Stimulated activated CD8-positive, alpha-beta memory T cell treated with anti-CD3 and anti-CD28 coated beads, Interleukin-7, amount 100 ng/mL, for 24 hours (primary cell): ENCODE data around the gene RANBP9.

Source experiments
- DNase-seq: peaks from one replicate; pipeline ENCODE4 v3.0.0-alpha.2; 2020; ENCODE audit warnings: low read depth

Gene RANBP9

DNA sequence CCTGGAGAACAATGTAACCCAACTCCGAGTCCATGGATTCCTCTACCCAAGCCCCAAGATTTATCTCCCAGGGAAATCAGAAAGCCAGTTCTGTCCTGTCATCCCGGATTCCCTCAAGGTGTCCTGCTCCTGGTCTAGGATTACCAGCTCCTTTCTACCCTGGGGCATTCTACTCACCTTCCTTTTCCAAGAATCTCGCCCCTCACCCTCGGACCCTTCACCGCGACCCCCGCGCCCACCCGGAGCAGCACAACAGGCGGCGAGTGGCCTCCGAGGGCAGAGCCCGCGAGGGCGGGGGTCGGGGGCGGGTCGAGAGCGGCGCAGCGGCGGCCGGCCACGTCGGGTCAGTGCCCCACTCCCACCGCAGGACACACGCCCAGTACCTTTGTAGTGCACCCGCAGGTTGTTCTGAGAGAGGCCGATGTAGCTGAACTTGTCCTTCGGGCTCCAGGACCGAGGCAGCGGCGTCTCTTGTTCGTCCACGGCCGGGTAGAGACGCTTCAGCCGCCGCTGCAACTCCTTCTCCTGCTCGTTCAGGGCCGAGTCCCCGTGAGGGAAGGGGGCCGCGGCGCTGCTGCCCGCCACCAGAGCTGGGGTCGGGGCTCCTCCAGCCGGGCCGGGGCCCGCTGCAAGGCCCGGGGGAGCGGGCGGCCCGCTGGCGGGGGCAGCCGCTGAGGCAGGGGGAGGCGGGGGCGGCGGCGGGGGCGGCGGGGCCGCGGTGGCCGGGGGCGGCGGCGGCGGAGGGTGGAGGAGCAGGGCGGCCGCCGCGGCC lies 897 bp downstream of the RANBP9 start:
- DNase-seq, result no peak

DNA sequence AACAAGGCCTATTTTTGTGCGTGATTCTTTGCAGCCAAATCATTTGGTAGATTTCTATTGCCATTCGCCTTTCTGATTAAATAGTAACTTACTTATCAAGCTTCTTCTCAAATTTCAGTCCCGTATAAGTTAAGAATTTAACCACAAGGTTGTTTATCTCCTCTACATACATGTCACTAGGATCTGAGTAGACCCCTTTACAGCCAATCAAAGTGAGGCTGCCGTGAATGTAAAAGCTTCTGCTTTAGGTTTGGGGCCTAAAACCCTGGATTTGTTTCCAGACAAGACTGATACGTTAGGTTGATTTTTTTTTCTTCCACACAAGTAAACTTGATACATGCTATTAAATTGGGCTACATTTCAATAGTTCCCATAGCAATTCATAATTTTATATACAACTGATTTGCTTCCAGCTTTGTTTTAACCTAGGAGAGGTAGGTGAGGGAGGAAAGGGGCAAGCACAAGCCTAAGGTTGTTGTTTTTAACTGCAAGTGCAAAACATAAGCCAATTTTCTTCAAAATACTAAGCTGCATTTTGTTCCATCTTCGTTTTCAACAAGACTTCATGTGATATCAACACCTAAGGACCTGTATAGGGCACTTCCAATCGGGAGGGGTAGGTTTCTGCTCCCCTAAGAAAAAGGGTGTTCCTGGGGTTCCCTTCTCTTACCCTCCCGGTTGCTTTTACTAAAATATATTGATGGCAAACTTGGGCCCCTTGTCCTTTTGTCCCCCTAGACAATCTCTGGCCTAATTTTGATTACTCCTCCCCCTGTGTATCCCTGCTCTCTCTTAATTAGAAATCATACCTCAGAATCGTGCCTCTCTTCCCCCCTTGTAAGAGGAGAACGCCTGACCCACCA lies 1.7 kb downstream of the RANBP9 start:
- no peak for DNase-seq

DNA sequence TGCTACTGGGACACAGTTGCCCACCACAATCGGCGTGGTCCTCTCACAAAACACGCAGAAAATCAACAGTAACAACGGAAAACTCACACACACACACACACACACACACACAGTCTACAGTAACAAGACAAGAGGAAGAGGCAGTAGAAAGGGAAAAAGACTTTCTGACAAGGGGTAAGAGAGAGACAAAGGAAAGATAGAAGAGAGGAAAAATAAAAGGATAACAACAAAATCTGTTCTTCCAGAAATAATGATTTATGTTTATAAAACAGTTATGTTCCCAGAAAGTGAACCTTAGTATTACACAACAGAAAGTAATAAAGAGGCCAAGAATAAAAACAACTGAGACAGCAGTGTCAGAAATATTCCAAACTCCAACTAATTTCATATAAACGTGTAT lies 2.9 kb downstream of the RANBP9 start:
- no peak for DNase-seq

DNA sequence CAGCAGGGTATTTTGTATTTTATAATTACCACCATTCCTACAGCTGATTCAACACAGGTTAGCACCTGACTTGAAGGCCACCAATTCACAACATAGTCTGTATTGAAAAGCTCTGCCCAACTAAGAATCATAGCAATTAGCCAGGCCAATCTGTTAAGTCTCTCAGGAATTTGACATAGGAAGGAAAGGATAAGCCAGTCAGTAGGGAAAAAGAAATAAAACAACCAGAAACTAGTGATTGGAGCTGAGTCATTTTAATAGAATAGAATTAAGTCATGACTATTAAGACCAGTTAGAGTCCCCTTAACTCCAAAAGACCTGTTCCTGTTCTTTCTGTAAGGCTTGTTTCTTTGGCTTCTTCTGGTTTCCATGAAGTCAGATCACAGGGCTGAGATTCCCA lies 8.1 kb downstream of the RANBP9 start:
- DNase-seq, result no peak

DNA sequence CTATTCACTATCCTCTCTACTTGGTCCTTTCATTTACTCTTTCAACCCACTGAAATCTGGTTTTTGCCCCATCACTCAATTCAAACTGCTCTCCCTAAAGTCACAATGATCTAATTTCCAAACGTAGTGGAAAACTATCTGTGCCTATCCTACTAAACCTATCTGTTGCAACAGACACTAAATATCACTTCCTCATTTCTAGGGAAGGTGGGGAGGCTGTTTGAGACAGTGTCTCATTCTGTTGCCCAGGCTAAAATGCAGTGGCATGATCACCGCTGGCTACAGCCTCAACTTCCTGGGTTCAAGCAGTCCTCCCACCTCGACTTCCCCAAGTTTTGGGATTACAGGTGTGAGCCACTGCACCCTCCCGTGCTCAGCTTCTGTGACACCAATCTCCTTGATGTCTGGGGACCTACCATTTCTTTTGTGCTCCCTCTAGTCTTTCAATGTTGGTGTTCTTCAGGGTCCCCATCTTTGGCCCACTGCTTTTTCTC lies 8.8 kb downstream of the RANBP9 start:
- no peak for DNase-seq

DNA sequence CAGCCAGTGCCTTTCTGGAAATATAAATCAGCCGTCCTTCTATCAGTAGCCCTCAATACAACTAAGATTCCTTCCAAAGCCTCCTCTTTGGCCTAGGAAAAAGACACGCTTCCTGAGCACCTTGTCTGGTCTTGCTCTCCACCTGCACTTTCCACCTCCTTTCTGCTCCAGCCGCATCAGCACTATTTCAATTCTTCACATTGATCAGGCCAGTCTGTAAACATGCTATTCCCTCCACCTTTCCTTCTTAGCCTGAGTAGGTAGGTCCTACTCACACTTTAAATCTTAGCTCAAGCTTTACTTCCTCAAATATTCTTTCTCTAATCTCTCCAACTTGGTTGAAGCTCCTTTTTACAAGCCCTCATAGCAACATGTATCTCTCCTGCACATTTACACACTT lies 11.4 kb downstream of the RANBP9 start:
- DNase-seq, result no peak

DNA sequence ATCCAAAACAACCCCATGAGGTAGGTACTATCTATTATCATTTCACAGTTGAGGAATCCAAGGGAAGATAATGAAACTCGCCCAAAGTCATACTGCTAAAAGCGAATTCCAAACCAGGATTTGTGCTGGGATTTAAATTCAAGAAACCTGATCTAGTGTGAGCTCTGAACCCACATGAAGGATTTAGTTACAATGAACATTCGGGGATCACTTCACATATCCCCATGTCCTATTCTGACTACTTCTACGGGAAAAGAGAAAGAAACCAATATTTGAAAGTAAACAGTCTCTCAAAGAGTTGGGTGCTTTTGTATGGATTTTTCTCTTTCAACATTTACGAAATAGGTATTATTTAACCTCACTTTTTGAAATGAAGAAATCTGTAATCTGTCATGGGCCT lies 12.9 kb downstream of the RANBP9 start:
- no peak for DNase-seq

DNA sequence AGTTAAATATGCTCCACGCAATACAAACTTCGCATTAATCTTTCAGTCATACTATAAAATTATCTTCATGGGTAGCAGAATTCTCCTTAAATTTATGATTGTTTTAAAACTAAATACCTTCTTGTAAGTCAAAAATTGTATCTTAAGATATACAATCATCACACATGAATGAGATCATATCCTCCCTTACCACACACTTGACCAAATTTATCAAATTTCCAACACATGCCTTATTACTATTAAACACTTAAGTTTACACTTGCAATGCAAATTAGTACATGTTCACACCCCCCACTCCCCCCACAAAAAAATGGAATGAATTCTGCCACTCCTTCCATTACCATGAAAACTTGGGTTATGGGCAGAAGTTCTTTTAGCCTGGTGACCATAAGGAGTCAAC lies 13.8 kb downstream of the RANBP9 start:
- no peak for DNase-seq

DNA sequence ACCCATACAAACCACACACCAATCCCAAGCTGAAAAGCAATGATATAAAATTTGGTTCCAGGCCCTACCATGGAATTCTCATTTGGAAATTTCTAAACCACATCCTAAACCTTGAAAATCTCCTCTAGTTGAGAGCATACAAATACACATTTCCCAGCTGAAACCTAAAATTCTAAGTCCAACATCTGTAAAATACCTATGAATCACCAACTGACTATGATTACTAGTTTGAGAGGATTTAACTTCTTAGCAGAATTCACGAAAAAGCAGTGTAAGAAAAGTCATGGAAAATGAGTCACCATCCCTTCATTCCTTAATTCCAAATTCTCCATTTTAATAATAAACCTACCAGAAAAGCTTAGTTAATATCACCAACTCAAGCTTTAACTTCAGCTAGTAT lies 15.4 kb downstream of the RANBP9 start:
- DNase-seq, result no peak

DNA sequence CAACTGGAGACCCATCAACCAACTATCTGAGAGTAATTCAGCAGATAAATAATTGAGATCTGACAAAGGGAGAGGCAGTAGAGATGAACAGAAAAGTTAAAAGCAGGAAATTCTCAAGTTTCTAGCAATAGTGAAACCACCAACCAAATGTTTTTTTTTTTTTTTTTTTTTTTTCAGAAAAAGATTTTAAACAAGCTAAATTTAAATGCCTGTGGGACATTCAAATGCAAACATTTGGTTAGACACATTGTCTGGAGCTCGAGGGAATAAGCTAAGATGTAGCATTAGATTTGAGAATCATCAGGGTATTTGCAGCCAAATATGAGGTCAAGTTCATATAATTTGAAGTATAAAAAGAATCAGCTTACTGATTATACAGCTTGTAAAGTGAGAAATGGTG lies 16.4 kb downstream of the RANBP9 start:
- DNase-seq, result no peak

DNA sequence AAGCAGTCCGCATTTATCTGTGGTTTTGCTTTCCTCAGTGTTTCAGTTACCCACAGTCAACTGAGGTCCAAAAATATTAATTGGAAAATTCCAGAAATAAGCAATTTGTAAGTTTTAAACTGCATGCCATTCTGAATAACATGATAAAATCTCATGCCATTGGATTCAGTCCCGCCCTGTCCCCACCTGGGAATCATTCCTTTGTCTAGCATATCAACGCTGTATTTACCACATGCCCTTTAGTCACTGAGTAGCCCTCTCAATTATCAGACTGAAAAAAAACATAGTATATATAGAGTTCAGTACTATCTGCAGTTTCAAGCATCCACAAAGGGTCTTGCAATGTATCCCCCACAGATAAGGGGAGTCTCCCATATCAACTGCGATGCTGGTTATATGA lies 17.1 kb downstream of the RANBP9 start:
- DNase-seq, result no peak

DNA sequence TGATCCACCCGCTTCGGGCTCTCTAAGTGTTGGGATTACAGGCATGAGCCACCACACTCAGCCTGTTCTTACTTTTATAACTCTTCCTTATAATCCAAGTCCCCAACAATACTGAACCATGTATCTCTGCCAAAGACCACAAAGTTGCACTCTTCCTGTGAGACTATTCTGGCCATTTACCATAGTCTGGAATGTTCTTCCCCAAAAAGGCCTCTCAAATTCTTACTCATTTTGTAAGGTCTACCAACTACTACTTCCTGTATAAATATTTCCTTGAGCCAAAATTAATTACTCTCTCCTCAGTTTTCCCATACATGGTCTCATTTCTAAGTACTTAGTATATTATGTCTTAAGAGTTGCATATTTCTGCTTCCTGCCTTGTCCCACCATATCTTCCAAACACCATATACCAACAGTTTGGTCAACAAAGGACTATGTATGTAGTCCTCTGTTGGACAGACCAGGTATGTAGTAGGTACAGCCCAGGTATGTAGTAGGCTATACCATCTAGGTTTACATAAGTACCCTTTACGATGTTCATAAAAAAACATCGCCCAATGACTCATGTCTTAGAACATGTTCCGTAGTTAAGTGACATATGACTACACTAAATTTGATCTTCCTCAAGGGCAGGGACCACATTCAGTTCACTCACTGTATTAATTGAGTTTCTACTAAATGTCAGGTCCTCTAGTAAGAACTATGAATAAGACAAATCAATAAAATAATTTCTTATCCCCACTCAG lies 22.0 kb downstream of the RANBP9 start:
- no peak for DNase-seq

DNA sequence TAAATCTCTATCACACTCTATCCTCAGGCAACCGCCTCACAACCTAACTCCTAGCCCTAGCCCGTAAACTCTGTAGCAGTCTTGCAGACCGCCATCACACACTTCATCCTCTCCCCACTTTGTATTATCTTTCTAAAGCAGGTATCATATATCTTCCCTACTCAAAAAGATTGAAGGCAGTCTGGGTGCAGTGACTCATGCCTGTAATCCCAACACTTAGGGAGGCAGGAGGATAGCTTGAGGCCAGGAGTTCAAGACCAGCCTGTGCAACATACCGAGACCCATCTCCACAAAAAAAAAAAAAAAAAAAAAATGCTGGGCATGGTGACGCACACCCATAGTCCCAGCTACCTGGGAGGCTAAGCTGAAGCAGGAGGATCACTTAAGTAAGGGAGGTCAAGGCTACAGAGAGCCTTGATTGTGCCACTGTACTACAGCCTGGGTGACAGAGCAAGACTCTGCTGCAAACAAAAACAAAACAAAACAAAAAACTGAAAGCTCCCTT lies 22.9 kb downstream of the RANBP9 start:
- no peak for DNase-seq

DNA sequence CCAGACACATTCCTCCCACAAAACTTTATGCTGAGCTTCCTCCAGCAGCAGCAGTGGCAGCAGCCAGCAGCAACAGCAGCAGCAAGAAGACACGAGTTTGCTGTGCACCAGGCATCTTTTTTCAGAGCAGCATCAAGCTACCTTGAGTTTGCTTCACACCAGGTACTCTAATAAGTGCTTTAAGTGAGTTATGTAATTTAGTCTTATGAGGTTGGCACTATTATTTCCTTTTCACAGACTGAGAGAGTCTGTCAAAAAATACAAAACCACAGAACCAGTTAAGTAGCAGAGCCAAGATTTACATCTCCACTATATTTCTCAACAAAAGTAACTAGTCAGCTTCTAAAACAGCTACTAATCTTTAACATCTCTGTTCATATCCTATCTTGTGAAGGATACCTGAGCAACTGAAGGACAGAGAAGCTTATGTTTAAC lies 23.7 kb downstream of the RANBP9 start:
- DNase-seq, result no peak

DNA sequence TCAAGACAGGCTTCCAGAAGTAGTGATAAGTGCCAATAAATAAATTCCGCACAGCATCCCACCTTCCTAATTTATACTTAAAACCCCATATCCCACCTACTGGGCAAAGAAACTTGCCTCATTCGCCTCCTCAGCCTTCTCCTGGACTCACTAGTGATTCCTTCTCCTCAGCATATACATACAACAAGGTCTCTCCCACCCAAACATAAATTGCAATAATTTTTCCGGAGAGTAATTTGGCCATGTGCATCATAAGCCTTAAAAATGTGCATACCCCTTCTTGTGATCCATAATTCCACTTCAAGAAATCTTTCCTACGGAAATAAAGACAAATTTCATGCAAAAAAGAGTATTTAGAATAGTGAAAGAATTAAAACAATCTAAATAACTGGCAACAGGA lies 26.8 kb downstream of the RANBP9 start:
- DNase-seq, result no peak

DNA sequence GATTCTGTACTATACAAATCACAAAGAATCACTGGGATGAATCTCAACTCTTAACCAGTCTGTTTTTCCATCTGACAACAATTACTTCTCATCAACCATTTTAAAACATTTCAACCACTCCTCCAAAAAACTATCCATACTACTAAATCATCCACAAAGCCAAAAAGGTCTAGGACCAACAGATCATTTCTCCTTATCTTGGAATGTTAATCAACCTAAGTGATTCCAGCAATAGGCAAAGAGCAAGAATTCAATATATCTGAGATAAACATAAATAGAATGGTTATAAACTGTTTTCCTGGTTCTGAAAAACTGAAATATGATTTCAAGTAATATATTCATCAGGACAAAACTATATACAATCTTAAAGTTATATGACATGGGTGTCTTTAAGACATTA lies 28.6 kb downstream of the RANBP9 start:
- DNase-seq, result no peak

DNA sequence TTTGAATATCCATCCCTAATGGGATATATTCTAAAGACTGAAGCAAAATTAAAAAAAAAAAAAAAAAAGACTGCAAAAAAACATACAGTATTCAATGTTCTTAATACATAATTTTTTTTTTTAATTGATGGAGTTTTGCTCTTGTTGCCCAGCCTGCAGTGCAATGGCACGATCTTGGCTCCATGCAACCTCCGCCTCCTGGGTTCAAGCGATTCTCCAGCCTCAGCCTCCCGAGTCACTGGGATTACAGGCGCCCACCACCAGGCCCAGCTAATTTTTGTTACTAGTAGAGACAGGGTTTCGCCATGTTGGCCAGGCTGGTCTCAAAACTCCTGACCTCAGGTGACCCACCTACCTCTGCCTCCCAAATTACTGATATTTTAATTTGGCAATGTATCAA lies 29.3 kb downstream of the RANBP9 start:
- no peak for DNase-seq

DNA sequence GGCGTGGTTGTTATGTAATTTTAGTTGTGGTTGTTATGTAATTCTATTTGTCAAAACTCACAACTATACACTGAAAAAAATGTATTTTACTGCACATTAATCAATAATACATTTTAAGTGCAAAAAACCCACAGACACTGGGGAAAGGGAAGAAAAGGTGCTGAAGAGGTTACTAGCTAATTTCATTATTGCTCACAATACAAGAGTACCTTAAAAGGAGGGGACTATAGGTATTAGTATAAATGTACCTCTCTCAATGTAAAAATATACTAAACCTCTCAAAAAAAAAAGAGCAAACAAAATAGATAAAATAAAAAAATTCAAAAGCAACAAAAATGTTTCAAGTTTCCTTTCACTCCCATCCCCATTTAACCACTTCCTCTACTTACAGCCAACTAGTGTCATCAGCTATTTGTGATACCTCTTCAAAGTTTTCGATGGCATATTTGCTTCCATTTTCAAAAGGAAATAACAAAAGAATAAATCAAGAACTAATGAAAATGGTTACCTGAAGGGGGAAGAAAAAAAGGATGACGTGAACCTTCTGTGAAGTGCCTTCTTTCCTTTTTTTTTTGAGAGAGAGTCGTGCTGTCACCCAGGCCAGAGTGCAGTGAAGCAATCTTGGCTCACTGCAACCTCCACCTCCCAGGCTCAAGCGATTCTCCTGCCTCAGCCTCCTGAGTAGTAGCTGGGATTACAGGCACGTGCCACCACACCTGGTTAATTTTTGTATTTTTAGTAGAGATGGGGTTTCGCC lies 30.2 kb downstream of the RANBP9 start:
- no peak for DNase-seq

DNA sequence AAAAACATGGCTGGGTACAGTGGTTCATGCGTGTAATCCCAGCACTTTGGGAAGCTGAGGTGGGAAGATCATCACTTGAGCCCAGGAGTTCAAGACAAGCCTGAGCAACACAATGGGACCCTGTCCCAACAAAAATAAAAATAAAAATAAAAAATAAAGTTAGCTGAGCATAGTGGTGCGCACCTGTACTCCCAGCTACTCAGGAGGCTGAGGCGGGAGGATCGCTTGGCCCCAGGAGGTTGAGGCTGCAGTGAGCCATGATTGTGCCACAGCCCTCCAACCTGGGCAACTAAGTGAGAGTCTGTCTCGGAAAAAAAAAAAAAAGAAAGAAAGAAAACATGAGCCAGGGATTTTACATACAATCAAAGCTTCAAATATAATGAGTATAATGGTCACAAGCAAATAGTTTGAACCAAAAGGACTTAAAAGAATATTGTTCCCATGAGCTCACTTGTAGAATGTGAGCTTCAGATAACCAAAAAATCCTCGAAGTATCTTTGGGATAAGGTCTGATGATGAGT lies 31.1 kb downstream of the RANBP9 start:
- no peak for DNase-seq

DNA sequence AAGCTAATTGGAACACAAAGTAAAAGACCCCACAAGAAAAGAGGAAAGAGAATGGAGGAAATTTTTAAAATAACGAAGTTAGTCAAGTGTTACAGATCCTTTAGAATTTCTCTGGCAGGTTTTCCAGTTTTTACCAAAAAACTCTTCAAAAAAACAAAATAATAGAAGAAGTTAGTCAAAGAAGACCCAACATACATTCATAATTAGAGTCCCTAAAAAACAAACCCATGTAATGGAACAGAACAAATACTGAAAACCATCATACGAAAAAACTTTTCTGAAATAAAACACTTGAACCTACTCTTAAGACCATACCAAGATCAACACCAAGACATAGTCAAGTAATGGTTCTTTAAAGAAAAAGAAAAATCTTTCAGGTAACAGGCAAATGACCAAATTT lies 31.6 kb downstream of the RANBP9 start:
- no peak for DNase-seq

DNA sequence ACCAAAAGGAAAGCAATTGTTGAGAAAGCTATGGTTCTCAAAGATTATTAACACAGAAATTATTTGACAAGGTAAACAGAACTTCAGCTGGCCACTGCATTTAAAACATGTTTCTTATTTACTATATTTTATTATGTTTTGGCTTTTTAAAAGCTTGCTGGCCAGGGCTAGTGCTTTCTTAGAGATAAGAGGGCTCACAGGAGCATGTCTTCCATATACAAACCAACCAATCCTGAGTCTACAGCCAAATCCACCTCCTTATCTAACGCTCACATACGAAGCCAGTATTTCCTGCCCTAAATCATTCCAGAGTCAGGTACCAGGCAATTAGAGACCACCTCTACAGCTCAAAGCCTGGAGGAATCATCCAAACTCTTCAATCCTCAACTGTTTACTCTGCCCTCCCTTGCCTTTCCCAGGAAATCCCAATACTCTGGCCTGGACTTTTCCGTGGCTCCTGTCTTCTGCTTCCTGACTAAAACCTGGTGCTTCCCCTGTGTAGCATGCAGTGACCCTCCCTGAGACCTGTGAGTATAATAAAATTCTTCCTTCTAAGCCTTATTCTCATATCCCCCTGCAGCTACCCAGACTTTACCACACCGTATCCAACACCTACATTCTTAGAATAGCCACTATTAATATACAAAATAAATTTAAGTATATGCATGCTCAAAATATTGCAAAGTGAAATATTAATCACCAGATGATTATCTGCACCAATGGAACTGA lies 33.2 kb downstream of the RANBP9 start:
- DNase-seq, result no peak
